Nephron (organoid): ENCODE results near the gene CFAP54.

ENCODE experiments used
- H3K27ac Mint-ChIP-seq, 3 experiments: 2 replicates each; pipeline ENCODE4 v1.8.0; 2020; ENCODE audit warnings: mixed read lengths in 3 of 3, mild to moderate bottlenecking in 2 of 3, moderate library complexity in 1 of 3
- H3K27me3 Mint-ChIP-seq: 2 replicates; pipeline ENCODE4 v1.8.0; 2021; ENCODE audit warnings: low read depth, mild to moderate bottlenecking, moderate library complexity, mixed read lengths
- H3K36me3 Mint-ChIP-seq: 2 replicates; pipeline ENCODE4 v1.8.0; 2020; ENCODE audit warnings: low read depth, mixed read lengths
- H3K4me1 Mint-ChIP-seq: 2 replicates; pipeline ENCODE4 v1.8.0; 2020; ENCODE audit warnings: mixed read lengths
- H3K4me3 Mint-ChIP-seq, 3 experiments: 2 replicates each; pipeline ENCODE4 v1.8.0; 2020; ENCODE audit warnings: mild to moderate bottlenecking in 3 of 3, mixed read lengths in 3 of 3, moderate library complexity in 2 of 3
- H3K9me3 Mint-ChIP-seq: 2 replicates; pipeline ENCODE4 v1.8.0; 2020; ENCODE audit warnings: mixed read lengths
- CTCF ChIP-seq, 3 experiments: fragments of 200-600 bp; sonication (generic); IDR thresholded peaks; one replicate each; pipeline ENCODE4 v1.5.0; 2021; ENCODE audit warnings: antibody characterized with exemption in 3 of 3; ENCODE audit not compliant: unreplicated experiment in 3 of 3

Gene CFAP54

GRCh38 chr12:96809522-96809921 lies 320.1 kb downstream of the CFAP54 start:
- peaks cover 8% of the 10 kb centered on the region for H3K9me3 Mint-ChIP-seq
- no peak overlapping the region for H3K4me3 Mint-ChIP-seq
- no peaks in the 10 kb centered on the region for H3K4me1 Mint-ChIP-seq
- H3K27me3 Mint-ChIP-seq: no peaks in the 10 kb centered on the region
- H3K27ac Mint-ChIP-seq: no peak overlapping the region
- H3K36me3 Mint-ChIP-seq: peaks cover under 1% of the 10 kb centered on the region
- TF ChIP-seq CTCF (IDR thresholded peaks at IDR 0.05; ENCODE audit: unreplicated experiment in 3 of 3): no peak

- Mint-ChIP-seq H3K4me3 (no peak overlapping the region), H3K27me3 (no peaks in the 10 kb centered on the region), H3K36me3 (no peaks in the 10 kb centered on the region), H3K9me3 (peaks cover 3% of the 10 kb centered on the region), H3K27ac (no peak overlapping the region), H3K4me1 (no peaks in the 10 kb centered on the region)
- no peak for TF ChIP-seq CTCF (IDR thresholded peaks at IDR 0.05; ENCODE audit: unreplicated experiment in 3 of 3)
Measured at GRCh38 chr12:96810057-96810456, 320.7 kb downstream of the CFAP54 start.

- no peaks in the 10 kb centered on the region for H3K4me1 Mint-ChIP-seq
- no peak overlapping the region for H3K27ac Mint-ChIP-seq
- no peaks in the 10 kb centered on the region for H3K36me3 Mint-ChIP-seq
- H3K4me3 Mint-ChIP-seq: no peak overlapping the region
- no peak for TF ChIP-seq CTCF (IDR thresholded peaks at IDR 0.05; ENCODE audit: unreplicated experiment in 3 of 3)
- peaks cover 3% of the 10 kb centered on the region for H3K9me3 Mint-ChIP-seq
- H3K27me3 Mint-ChIP-seq: no peaks in the 10 kb centered on the region
Measured at GRCh38 chr12:96810477-96810876, 321.1 kb downstream of the CFAP54 start.

- TF ChIP-seq CTCF (IDR thresholded peaks at IDR 0.05; ENCODE audit: unreplicated experiment in 3 of 3): no peak
- H3K4me1 Mint-ChIP-seq: no peaks in the 10 kb centered on the region
- peaks cover 3% of the 10 kb centered on the region for H3K9me3 Mint-ChIP-seq
- no peak overlapping the region for H3K27ac Mint-ChIP-seq
- H3K4me3 Mint-ChIP-seq: no peak overlapping the region
- H3K36me3 Mint-ChIP-seq: no peaks in the 10 kb centered on the region
- no peaks in the 10 kb centered on the region for H3K27me3 Mint-ChIP-seq
Measured at GRCh38 chr12:96811083-96811482, 321.7 kb downstream of the CFAP54 start.

GRCh38 chr12:96812153-96812552 lies 322.8 kb downstream of the CFAP54 start:
- Mint-ChIP-seq H3K4me1 (no peaks in the 10 kb centered on the region), H3K36me3 (no peaks in the 10 kb centered on the region), H3K4me3 (no peak overlapping the region), H3K9me3 (peaks cover 3% of the 10 kb centered on the region), H3K27me3 (no peaks in the 10 kb centered on the region), H3K27ac (no peak overlapping the region)
- no peak for TF ChIP-seq CTCF (IDR thresholded peaks at IDR 0.05; ENCODE audit: unreplicated experiment in 3 of 3)

- peaks cover 3% of the 10 kb centered on the region for H3K9me3 Mint-ChIP-seq
Measured at GRCh38 chr12:96814200-96814599, 324.8 kb downstream of the CFAP54 start.

More at GRCh38 chr12:96814200-96814599, 324.8 kb downstream of the CFAP54 start:
- no peaks in the 10 kb centered on the region for H3K4me1 Mint-ChIP-seq
- H3K36me3 Mint-ChIP-seq: no peaks in the 10 kb centered on the region
- no peak overlapping the region for H3K4me3 Mint-ChIP-seq
- TF ChIP-seq CTCF (IDR thresholded peaks at IDR 0.05; ENCODE audit: unreplicated experiment in 3 of 3): no peak
- H3K27ac Mint-ChIP-seq: no peak overlapping the region
- no peaks in the 10 kb centered on the region for H3K27me3 Mint-ChIP-seq
